Uterus (tissue), 2 donors: ENCODE data around the gene DHX30.

Source experiments
- CTCF ChIP-seq, 4 experiments: fragments of 200-600 bp in 2 of 4; fragments of 450-650 bp in 2 of 4; sonication (generic) in 2 of 4; IDR thresholded peaks; one replicate each; pipeline ENCODE4 v1.5.1; 2016 to 2019; ENCODE audit warnings: antibody characterized with exemption in 4 of 4, mild to moderate bottlenecking in 2 of 4, moderate library complexity in 1 of 4
- POLR2A ChIP-seq, 2 donors: fragments of 450-650 bp; IDR thresholded peaks; one replicate each; pipeline ENCODE4 v1.6.1; 2016; ENCODE audit warnings: antibody characterized with exemption in 2 of 2, mild to moderate bottlenecking in 1 of 2, moderate library complexity in 1 of 2

GRCh38 chr3:47846880-47847248 is 43.9 kb downstream of the DHX30 start:
- TF ChIP-seq CTCF (IDR thresholded peaks at IDR 0.05) (no peak), POLR2A (IDR thresholded peaks at IDR 0.05) (no peak)
